GM13976 (cell line): ENCODE data around the gene PITX2.

ENCODE experiments used
- DNase-seq: peaks from one replicate; pipeline ENCODE4 v3.0.0; 2012; ENCODE audit warnings: low spot score
- in situ Hi-C: fragments of 300-500 bp; cut with MboI; formaldehyde crosslinking; loops from one replicate; pipeline ENCODE4 v1.12.0; 2022; ENCODE audit warnings: low sequenced_read_pairs, mixed read lengths, inconsistent platforms; ENCODE audit not compliant: unreplicated experiment
- TF ChIP-seq, protein P1 (sequence below): IDR thresholded peaks from 2 replicates; pipeline ENCODE4 v1.5.1; 2012; ENCODE audit warnings: borderline replicate concordance, mild to moderate bottlenecking; ENCODE audit not compliant: insufficient read depth; ENCODE audit errors: extremely low read depth, missing control alignments, control extremely low read depth

PITX2 gene

DNA sequence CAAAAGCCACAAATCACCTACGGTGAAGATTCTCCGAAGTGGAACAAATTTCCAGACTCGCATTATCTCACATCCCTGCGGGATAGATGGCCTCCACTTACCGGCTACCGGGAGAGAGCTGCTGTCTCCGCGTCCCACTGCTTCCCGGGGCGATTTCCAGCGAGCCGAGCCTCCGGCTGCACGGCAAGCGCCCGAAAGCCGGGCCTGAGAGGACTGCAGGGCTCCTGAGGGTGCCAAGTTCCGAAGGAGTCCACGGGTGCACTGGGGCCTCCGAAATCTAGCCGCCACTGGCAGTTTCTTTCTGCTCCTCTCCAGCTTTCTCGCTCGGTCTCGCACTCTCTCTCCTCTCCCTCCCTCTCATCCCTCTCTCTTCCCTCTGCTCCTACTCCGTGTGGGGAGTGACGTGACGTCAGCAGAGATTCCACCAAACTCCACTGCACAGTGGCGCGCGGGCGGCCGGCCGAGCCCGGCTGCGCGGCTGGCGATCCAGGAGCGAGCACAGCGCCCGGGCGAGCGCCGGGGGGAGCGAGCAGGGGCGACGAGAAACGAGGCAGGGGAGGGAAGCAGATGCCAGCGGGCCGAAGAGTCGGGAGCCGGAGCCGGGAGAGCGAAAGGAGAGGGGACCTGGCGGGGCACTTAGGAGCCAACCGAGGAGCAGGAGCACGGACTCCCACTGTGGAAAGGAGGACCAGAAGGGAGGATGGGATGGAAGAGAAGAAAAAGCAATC, 14.0 kb upstream of the PITX2 start:
- DNase-seq, result no peak
- TF ChIP-seq, protein P1, sequence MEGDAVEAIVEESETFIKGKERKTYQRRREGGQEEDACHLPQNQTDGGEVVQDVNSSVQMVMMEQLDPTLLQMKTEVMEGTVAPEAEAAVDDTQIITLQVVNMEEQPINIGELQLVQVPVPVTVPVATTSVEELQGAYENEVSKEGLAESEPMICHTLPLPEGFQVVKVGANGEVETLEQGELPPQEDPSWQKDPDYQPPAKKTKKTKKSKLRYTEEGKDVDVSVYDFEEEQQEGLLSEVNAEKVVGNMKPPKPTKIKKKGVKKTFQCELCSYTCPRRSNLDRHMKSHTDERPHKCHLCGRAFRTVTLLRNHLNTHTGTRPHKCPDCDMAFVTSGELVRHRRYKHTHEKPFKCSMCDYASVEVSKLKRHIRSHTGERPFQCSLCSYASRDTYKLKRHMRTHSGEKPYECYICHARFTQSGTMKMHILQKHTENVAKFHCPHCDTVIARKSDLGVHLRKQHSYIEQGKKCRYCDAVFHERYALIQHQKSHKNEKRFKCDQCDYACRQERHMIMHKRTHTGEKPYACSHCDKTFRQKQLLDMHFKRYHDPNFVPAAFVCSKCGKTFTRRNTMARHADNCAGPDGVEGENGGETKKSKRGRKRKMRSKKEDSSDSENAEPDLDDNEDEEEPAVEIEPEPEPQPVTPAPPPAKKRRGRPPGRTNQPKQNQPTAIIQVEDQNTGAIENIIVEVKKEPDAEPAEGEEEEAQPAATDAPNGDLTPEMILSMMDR, result no peak
- in situ Hi-C loops, result loop anchor here (25.0 kb wide), 3 partner anchors 325 to 1000 kb away; no protein-coding TSS in a partner anchor

DNA sequence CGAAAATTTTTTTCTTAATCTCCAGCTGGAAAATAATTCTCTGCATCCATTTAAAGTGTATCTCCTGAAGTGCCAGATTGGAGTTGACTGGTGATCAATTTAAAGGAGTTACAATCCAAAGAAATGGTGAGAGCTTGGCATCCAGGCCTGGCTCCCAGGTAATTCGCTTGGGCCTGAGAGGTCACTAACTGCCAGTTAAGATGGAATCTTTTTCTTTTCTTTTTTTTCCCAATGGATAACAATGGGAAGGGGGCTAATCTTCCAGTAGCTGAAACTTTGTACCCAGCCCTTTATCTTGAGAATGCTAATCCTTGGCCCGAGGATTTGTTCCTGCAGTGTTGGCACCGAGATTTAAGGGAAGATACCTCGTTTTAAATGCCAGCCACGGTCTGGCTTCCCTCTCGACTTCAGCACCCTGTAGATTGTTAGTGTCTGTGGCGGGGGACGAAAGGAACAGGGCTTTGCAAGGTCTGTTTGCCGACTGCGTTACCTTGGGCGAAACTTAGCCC, 13.3 kb upstream of the PITX2 start:
- no peak for DNase-seq
- in situ Hi-C loops, result loop anchor here (25.0 kb wide), 3 partner anchors 326 to 1001 kb away; no protein-coding TSS in a partner anchor

DNA sequence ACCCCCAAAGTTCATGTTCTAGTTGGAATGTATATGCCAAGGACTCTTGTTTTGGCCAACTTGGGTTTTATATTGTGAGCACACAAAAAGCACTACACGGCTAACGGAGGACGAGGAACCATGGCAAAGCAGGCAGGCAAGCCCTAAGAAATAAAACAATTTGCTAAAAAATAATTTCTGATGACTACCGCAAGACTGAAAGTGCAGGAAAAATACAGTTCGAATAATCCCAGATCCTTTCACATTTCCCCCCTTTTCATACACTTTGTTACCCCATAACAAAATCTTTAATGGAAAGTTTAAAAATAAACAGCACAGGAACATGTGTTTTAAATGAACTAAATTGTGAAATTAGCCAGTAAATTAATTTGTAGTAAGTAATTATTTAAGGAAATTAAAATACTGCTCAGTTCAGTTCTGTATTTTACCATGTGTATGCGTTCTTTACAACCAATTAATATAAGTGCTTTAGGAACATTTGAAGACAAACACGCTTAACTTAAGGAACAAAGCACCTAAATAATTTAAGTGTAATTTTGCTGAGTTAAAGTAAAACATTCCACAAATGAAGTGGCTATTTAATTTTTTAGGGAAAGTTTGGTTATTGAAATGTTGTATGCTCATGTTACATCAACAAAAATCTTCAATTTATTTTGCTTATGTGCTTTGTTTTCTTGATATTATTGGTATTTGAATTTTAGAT, 12.4 kb upstream of the PITX2 start:
- in situ Hi-C loops, result loop anchor here (25.0 kb wide), 3 partner anchors 327 to 1002 kb away; no protein-coding TSS in a partner anchor
- DNase-seq, result no peak
- TF ChIP-seq, protein P1, result no peak

More for the DNA sequence above, 13.3 kb upstream of the PITX2 start:
- TF ChIP-seq, protein P1, result no peak

DNA sequence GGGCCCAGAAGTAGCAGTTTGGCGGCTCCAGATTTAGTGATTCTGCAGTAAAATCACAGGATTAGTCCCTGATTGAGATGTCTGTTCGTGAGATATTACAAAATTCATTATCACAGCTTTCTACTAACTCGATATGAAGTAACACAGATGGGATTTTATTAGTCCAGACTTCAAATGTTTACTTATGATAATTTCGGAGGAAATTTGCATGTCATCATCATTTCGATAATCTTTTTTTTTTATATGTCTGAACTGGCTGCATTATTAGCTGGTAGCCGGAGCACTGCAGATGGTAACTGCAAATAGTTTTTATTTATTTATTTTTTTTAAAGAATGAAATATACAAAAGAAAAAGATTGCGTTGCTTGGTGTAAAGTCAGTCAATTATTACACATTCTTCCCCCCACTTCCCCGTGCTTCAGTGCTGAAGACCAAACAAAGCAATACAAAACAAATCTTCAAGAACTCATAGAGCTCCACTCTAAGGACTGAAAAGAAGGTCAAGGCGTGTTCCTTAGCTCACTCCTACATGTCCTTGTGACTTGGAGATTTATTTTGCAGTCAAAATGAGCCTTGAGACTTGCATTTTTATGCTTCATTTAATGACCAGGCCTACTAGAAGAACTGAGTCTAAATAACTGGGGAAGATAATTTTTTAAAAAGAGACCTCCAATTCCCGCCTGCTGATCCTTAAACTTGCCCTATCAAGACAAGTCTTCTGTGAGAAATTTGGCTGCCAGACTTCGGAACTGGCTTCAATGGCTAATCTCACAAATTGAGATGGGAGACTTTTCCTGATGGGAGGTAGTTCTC, 11.7 kb upstream of the PITX2 start:
- in situ Hi-C loops, result loop anchor here (25.0 kb wide), 3 partner anchors 328 to 1003 kb away; no protein-coding TSS in a partner anchor
- no peak for DNase-seq
- TF ChIP-seq, protein P1, result no peak

DNA sequence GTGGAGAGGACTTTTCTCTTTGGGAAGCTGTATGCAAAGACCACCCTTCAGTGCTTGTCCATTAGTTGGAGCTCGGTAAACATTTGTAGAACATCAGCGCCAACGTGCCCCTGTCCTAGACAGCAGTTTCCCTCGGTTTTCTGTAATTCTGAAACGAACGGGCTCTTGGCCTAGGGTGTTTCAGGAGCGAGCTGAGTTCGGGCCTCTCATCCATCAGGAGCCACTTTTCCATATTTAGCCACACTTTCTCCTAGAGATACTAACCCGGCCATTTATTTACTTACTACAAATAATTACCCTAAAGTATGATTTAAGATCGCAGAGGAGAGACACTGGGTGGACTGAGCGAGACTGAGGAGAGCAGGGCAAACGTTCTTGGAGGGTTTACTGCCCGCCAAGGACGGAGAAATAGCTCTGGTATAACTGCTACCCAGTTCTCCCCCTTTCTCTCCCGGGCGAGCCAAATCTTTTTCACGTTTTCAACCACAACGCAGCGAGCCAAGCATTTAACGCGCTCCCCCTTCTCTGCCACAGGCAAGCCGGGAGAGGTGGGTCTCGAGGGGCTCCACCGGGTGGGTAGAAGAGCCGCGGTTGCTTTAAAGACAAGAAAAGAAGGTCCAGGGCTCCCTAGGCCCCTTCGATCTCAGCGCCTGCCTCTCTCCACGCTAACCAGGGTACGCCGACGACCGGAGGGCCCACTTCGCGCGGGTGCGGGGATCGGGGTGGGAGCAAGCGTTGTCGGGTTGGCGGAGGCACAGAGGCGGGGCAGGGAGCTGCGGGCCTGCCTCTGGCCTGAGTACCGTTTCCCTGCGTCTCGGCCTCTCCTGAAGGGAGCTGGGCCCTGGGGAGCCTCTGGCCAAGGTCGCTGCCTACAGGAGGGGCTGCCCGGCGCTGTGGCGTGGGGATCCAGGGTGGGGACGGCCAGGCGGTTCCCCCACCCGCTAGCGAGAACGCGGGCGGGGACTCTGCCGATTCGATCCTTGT, 10.8 kb upstream of the PITX2 start:
- no peak for DNase-seq
- in situ Hi-C loops, result loop anchor here (25.0 kb wide), 3 partner anchors 329 to 1004 kb away; no protein-coding TSS in a partner anchor
- TF ChIP-seq, protein P1, result no peak
